ENCODE data around the gene OSM.
"Not testable (repeated sequence)": the region's sequence is repeated elsewhere in the genome, so short reads cannot be mapped to it uniquely, and the experiment has no call there.

OSM gene

DNA sequence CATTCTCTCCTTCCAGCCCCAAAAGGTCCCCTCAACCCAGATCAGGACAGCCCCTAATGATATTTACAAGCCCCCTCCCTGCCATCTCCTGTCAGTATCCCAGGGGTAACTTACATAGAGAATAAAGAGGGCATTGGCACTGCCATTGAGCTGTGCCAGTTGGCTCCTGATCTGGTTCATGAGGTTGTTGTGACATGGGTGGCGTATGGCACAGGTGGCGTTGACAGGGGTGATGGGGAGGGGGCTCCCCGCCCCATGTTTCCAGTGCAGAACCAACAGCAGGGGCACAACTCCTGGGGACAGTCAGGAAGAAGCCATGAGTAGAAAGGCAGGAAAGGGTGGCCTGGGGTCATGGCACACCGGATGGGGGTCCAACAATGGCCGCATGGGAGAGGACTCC lies 22.0 kb downstream of the OSM start:
- DNase-seq (ENCODE audit: low read depth), result no peak

DNA sequence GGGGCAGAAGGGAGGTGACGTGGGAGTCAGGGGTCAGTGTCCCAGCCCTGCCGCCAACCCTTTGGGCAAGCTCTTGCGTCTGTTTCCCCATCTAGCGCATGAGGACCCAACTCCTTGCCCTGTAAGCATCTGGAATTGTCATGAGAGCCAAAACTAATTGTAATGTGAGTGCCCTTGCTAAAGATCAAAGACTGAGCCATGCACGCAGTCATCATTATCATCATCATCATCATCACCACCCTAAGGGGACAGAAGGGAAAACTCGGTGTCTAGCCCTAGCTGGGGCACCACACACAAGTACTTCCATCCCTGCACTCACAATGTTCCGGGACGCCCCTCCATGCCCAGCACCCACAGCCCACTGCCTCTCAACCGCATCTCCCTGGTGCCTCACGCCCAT lies 22.6 kb downstream of the OSM start:
- no peak for DNase-seq (ENCODE audit: low read depth)

DNA sequence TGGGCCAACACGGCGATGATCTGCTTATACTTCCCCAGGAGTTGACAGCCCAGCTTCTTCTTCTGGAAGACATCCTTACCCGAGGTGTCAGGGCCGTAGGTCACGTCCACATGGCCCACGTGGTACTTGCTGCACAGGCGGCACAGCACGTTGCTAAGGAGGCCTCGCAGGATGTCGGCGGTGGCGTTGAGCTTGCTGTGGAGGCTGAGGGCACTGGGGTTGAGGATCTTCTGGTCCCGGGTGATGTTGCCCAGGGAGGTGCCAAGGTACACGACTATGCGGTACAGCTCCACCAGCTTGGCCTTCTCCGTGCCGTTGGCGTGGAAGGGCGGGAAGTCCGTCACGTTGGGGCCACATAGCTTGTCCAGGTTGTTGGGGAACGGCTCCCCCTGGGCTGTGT lies 23.0 kb downstream of the OSM start:
- DNase-seq (ENCODE audit: low read depth), result no peak

DNA sequence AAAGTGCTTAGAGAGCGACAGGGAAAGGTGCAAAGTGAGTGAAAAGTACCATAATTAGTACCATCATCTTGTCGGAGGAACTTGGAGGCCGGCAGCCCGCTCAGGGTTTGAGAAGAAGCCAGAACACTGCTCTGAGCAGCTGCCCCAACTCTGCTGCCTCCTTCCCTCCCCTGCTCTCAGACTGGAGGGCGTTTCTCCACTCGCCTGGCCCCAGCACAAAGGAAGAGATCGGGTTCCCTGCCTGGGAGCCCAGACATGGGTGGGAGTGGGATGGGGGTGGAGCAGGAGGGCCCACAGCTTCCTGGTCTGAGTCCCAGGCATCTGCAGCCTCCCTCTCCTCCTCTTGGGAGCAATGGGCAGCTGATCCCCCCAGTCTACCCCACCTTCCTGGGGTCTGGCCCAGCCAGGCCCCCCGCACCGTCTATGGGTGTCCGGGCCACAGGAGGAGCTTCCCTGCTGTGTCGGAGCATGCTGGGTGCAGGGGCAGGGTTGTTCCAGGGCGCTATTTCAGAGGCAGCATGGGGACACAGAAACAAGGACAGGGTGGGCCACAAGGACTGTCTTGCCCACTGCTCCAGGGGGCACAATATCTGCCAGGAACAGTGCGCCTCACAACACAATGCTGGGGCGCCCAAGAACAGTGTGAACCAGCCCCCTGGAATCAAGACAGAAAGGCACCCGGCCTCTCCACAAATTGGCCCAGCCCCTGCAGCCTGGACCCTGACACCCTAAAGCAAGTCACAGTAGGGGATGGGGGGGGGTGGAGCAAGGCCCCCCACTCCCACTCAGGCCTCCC lies 24.9 kb downstream of the OSM start:
- no peak for DNase-seq (ENCODE audit: low read depth)

DNA sequence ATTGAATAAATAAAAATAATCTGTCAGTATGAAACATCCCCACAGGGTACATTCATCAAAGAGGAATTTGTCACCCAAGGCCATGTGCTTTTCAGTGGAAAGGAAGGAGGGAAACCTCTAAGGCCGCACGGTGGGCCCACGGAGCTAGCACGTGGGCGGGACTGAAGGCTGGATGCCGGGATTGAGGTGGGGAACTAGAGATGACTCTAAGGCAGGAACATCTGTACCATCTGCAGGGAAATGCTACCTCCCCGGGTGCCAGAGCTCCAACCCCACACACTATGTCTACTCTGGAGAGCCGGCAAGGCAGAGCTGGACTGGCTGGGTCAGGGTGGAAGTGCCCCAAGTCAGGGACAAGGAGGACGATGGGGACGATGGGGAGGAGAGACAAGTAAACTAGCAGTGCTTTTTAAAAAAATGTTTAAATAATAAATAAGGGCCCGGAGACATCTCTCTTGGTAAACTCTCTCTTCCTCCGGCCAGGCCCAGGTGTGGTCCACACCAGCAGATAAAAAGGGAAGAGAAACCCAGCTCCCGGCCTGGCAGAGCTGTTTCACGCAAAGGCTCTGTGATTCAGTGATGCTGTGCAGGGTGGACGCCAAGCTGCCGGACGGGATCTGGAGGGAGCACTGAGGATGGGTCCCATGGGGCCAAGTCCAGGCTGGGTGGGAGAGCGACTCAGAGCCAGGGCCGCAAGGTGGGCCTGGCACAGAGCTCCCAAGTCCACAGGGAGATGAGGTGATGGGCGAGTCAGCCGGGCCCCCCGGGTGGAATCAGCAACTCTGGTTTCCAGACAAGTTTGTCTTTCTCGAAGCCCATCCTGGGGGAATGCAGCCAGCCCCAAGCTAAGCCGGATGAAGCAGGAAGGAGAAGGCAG lies 25.9 kb downstream of the OSM start:
- DNase-seq (ENCODE audit: low read depth), result no peak

DNA sequence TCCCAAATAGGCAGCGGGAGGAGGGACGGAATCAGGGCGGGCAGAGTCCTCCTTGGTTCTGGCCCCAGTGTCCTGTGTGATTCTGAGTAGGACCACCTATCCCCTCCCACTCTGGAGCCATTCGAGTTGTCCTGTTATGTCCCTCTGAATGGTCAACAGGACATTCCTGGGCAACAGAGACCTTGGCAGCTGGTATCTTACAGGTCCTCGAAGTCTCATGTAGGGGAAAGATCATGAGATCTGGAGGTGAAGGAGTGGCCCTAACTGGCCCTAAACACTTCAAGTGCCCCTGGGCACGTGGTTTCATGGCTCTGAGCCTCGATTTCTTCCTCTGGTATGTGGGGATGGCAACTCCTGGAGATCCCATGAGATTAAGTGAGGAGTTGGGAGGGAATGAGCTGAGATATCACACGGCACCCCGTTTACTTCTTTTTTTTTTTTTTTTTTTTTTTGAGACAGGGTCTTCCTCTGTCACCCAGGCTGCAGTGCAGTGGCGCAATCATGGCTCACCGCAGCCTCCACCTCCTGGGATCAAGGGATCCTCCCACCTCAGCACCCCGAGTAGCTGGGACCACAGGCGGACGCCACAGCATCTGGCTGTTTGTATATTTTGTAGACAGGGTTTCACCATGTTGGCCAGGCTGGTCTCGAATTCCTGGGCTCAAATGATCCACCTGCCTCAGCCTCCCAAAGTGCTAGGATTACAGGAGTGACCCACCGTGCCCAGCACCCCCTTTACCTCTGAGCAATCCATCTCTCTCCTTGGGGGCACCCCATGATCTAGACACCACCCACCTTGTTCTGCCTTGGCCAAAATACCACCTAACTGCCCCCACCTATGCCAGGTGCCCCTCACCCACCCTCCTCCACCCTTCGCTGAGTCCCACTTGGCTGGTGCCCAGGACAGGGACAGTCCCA lies 26.9 kb downstream of the OSM start:
- DNase-seq (ENCODE audit: low read depth), result no peak

DNA sequence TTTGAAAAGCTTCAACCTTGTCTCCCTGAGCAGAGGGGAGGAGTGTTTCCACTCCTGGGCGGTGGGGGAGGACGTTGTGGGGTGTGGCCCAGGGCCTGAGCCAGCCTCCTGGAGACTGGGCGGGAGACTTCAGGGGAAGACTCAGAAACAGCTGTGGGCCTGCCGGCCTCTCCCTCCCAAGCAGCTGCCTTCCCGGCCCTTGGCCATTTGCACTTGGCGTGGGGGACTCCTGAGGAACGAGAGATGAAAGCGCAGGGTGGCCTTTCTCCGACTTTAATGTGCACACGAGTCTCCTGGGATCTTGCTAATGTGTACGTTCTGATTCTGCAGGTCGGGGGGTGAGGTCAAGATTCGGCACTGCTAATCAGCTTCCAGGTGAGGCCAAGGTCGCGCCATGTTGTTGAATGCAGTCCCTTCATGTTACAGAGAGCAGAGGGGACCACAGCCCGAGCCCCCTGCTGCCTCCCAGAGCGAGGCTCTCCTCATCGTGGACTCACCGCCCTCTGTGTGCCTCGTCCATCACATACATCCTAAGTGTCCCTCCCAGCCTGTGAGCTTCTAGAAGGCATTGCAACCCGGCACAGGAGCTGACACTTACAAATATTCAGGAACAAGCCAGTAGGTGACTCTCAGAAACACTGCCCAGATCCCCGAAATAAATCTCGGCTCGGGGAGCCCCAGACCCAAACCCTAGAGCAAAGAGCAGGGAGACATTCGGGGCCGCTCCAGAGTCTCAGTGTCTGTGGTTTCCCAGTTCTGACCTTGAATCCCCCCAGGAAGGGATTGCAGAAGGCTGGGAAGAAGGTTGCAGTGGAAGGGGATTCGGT lies 27.8 kb downstream of the OSM start:
- no peak for DNase-seq (ENCODE audit: low read depth)

DNA sequence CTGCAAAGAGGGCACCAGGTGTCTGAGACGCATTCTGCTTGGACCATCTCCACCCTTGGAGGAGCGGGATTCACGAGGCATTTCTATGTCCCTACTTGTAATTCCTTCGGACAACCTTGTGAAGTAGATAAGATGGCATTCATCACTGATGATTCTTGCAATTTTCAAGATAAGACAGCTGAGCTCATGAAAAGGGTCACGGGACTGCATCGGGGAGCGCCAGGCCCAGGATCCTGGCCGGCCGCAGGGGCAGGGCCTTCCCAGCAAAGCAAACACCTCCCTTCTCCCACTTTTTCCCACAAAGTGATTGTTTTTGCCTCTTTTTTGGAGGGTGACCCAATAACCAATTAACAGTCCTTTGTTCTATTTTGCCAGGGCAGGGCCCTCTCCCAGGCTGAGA lies 28.5 kb downstream of the OSM start:
- DNase-seq (ENCODE audit: low read depth), result no peak

DNA sequence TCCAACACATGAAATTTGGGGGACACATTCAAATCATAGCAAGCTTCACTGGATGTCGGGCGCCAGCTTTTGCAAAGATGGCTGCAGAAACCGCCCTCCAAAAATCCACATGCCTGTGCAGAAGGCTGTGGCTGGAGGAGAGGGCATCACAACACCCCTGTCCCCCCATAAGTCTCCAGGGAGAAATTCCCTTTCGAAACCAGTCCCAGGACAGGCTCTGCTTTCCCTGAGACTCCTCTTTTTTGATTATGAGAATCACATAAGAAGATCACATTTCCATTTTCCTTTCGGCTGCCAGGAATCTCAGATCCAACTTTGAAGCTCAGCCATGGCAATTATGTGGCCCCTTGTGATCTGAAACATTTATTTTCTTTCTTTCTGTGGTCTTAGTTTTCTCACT lies 29.8 kb downstream of the OSM start:
- no peak for DNase-seq (ENCODE audit: low read depth)

DNA sequence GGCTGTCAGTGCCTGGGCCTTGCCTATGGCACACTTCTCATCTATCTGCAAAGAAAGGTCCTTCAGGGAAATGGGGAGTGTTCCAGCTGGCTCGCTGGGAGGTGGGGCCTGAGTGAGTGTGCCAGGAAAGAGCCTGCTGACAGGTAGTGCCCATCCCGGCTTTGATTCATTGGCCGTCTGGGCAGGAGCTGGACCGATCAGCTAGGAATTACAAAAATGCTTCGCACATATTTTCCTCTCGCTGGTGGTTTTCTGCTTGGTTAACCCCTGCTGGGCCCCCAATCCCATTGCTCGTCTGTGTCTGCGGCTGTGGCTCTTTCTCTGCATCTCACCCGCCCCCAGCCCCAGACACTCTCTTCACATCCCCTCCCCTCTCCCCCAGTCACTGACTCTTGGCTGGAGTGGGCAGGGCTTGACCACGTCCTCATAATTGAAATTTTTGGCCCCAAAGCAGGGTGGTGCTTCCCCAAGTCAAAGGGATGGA lies 30.9 kb downstream of the OSM start:
- no peak for DNase-seq (ENCODE audit: low read depth)

DNA sequence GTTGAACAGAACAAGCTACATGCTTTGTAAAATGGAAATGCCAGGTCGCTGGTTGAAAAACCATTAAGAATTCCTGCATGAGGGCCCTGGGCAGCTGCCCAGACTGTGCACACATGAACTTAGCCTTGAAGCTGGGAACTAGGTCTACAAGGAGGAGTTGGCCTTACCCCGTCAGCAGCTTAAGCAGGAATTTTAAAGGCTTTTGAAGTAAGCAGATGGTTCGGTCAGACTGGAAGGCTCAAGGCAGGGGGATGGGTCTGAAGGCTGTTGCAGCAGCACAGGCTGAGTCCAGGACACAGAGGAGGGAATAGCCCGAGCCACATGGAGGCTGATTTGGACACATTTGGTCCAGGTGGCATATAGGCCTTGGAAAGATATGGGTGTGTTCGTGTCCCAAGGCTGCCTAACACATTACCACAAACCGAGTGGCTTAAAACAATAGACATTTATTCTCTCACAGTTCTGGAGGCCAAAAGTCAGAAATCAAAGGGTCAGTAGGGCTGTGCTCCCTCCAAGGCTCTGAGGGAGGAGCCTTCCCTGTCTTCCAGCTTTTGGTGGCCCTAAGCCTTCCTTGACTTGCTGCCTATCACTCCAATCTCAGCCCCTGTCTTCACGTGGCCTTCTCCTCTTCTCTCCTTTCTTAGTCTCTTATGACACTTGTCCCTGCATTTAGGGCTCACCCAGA lies 31.7 kb downstream of the OSM start:
- DNase-seq (ENCODE audit: low read depth), result no peak

DNA sequence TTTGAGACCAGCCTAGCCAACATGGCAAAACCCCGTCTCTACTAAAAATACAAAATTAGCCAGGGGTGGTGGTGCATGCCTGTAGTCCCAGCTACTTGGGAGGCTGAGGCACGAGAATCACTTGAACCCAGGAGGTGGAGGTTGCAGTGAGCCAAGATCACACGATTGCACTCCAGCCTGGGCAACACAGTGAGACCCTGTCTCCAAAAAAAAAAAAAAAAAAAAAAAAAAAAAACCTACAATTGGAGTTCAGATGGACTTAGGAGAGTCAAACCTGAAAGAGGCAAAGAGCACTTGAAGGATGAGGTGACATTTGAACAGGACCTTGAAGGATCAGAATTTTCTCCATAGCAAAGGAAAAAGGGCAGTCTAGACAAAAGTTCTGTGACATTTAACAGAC lies 32.3 kb downstream of the OSM start:
- DNase-seq (ENCODE audit: low read depth), result not testable (repeated sequence)

DNA sequence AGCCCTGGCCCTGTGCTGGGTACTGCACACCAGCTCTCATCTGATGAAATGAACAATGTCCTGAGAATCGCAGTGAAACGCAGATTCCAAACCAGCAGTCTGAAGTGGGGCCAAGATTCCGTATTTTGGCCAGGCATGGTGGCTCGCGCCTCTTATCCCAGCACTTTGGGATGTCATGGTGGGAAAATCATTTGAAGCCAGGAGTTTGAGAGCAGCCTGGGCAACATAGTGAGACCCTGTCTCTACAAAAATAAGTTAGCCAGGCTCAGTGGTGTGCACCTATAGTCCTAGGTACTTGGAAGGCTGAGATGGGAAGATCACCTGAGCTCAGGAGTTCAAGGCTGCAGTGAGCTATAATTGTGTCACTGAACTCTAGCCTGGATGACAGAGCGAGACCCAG lies 33.1 kb downstream of the OSM start:
- no peak for DNase-seq (ENCODE audit: low read depth)

DNA sequence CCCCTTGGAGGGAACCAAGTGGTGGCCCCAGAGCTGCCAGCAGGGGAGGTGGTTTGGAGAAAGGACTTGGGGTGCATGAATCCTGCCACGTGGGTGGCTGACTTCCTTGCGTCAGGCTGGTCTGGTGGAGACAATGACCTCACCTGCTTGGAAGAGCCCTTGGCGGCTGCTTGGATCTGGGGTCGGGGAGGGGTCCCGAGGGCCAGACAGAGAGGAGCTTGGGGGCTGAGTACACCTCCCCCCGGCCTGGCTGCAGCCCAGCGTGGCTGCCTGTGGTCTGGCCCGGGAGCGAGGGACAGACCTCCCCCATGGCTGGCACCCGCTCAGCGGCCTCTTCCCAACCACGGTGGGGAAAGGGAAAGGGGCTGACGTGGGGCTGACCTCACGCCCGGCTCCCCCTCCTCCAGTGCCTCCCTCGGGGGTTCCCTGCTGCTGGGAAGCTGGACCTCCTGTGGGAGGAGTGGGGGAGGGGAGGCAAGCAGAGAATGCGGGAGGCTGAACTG lies 33.9 kb downstream of the OSM start:
- no peak for DNase-seq (ENCODE audit: low read depth)

DNA sequence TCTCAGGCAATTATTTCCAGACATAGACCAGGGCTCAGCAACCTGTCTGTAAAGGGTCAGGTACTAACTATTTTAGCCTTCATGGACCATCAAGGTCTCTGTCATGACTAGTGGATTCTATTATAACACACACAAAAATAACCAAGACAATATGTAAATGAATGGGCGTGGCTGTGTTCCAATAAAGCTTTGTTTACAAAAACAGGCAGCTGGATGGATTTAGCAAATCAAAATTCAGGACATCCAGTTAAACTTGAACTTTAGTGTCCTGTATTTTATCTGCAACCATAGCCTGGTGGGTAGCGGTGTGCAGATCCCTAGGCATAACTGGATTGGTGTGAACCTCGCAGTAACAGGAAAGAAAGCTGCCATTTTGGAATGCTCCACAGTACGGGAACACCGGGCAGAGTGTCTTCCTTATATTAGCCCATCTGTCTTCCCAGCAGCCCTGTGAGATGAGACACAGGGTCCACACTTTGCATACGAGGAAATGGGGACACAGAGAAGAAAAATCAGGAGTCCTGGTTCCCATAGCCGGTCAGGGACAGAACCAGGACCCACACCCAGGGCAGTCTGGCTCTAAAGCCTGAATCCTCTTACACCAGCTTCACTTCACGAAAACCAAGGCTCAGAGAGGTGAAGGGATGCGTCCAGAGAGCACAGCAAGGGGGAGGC lies 35.7 kb downstream of the OSM start:
- no peak for DNase-seq (ENCODE audit: low read depth)

DNA sequence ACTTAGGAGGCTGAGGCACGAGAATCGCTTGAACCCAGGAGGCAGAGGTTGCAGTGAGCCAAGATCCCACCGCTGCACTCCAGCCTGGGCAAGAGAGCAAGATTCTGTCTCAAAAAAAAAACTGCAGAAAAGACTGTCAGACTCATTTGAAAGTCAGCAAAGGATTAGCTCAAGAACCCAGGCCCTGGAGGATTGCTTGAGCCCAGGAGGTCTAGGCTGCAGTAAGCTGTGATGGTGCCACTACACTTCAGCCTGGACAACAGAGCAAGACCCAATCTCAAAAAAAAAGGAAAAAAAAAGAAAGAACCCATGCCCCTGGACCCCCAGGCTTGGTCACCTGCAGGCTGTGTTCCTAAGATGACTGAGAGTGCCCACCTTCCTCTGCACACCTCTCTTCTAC lies 36.3 kb downstream of the OSM start:
- DNase-seq (ENCODE audit: low read depth), result no peak

DNA sequence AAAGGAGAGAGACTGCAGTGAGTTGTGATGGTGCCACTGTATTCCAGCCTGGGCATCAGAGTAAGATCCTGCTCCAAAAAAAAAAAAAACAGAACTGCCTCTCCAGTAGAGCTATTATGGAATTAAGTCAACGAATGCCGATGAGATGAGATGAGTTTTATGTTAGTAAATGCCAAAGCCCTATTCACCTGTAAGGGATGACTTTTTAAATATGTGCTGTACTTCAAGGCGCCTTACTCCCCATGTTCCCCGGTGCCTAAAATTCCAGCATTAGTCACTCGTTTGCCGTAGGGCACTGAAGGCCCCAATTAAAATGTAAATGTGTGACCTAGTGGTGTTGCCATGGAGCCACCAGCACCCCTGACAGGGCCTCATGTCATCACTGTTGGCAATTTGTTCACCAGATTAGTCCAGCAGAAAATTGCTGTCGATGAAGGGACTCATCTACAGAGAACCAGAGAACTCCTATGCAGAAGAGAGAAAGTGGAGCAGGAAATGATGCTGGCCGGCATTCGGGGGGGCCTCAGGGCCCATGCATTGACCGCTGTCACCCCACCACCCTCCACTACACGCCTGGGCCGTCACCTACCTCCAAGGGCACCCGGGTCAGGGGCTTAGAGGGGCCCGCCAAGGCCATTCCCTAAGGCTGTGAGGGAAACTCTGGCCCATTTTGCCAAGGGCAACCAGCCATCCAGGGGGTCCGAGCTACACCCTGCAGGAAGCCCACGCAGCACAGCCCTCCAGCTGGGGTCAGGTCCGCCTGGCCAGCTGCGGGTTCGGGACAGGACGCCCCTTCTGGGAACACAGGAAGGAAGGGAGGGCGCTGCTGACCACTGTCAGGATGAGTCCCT lies 37.9 kb downstream of the OSM start:
- no peak for DNase-seq (ENCODE audit: low read depth)

DNA sequence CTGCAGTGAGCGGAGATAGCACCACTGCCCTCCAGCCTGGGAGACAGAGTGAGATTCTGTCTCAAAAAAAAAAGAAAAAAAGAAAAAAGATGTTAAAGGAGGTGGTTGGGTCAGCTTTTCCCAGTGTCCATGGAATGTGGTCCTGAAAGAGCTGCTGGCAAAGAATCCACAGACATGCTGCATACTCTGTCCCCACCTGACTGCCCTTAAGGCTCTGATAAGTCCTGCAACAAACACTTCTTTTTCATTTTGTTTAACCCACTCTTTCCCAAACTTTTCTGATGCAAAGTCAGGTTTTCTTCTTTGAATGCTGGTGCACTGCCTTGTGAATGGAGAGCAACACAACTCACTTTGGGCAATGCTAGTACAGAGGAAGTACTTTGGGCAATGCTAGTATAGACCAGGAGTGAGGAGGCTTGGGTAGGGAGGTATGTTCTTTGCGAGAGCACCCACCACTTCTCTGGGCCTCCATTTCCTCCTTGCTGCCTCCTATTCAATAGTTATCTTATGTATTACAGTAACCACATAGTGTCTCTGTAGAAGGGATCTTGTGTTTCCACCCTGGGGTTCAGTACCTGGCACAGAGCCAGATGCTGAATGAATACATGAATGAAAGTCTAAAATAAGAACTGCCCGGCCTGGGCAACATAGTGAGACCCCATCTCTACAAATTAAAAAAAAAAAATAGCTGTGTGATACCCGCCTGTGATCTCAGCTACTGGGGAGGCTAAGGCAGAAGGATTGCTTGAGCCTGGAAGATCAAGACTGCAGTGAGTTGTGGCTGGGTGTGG lies 39.0 kb downstream of the OSM start:
- no peak for DNase-seq (ENCODE audit: low read depth)
